GM21529 (cell line): ENCODE measurements around the gene TPST1.

ENCODE experiments used
- ATAC-seq: cut with Tn5 transposase; IDR thresholded peaks from one replicate; pipeline ENCODE4 v1.9.1; 2021; ENCODE audit not compliant: unreplicated experiment

TPST1 gene

GRCh38 chr7:66237906-66238772 lies 33.0 kb downstream of the TPST1 start:
- no peak for ATAC-seq

- no peak for ATAC-seq
Observed at GRCh38 chr7:66238773-66239466, 33.8 kb downstream of the TPST1 start.

- ATAC-seq, result no peak
Observed at GRCh38 chr7:66239467-66239856, 34.3 kb downstream of the TPST1 start.

GRCh38 chr7:66245008-66245407 lies 39.9 kb downstream of the TPST1 start:
- ATAC-seq, result no peak

GRCh38 chr7:66246554-66247171 lies 41.5 kb downstream of the TPST1 start:
- no peak for ATAC-seq

GRCh38 chr7:66247380-66248078 lies 42.4 kb downstream of the TPST1 start:
- no peak for ATAC-seq

- no peak for ATAC-seq
Observed at GRCh38 chr7:66250711-66251110, 45.6 kb downstream of the TPST1 start.

- no peak for ATAC-seq
Observed at GRCh38 chr7:66255534-66256100, 50.5 kb downstream of the TPST1 start.

- ATAC-seq, result no peak
Observed at GRCh38 chr7:66256281-66256680, 51.1 kb downstream of the TPST1 start.

GRCh38 chr7:66257481-66257880 lies 52.3 kb downstream of the TPST1 start:
- no peak for ATAC-seq

GRCh38 chr7:66258409-66258808 lies 53.3 kb downstream of the TPST1 start:
- ATAC-seq, result no peak

- ATAC-seq, result no peak
Observed at GRCh38 chr7:66261941-66262340, 56.8 kb downstream of the TPST1 start.

- ATAC-seq, result no peak
Observed at GRCh38 chr7:66263936-66264335, 58.8 kb downstream of the TPST1 start.

- no peak for ATAC-seq
Observed at GRCh38 chr7:66265566-66265965, 60.4 kb downstream of the TPST1 start.

GRCh38 chr7:66267249-66267648 lies 62.1 kb downstream of the TPST1 start:
- ATAC-seq, result no peak

GRCh38 chr7:66269978-66270377 lies 64.8 kb downstream of the TPST1 start:
- ATAC-seq, result no peak

GRCh38 chr7:66272321-66272720 lies 67.2 kb downstream of the TPST1 start:
- no peak for ATAC-seq

GRCh38 chr7:66276363-66276762 lies 71.2 kb downstream of the TPST1 start:
- no peak for ATAC-seq

- ATAC-seq, result no peak
Observed at GRCh38 chr7:66277492-66277891, 72.4 kb downstream of the TPST1 start.

GRCh38 chr7:66279912-66280311 lies 74.8 kb downstream of the TPST1 start:
- ATAC-seq, result no peak
